Kidney (tissue), 14 donors: ENCODE measurements around the gene SORCS3. TPM values are rescaled to one million over a fixed set of nuclear protein-coding genes. Genes with fewer than 3 reads are reported as not detected.

Source experiments
- DNase-seq, 5 donors: peaks; one replicate each; pipeline ENCODE4 v3.0.0-alpha.2; 2013 to 2020
- FAIRE-seq: peaks from 2 replicates; lab custom pipeline; 2012; peaks lifted over from hg19 to GRCh38; lab: Jason Lieb, UNC
- H3K27ac ChIP-seq, 2 donors: one replicate each; pipeline ENCODE4 v1.7.0; 2013; ENCODE audit warnings: low read depth in 2 of 2, low read length in 2 of 2, inconsistent platforms in 1 of 2
- H3K27me3 ChIP-seq: one replicate; pipeline ENCODE4 v1.7.1; 2013; ENCODE audit warnings: low read length, inconsistent platforms; ENCODE audit not compliant: control insufficient read depth, insufficient read depth
- H3K36me3 ChIP-seq, 3 donors: one replicate each; pipeline versions ENCODE4 v1.7.0 to v1.7.1; 2013; ENCODE audit warnings: low read length in 3 of 3, control low read depth in 1 of 3, inconsistent platforms in 1 of 3; ENCODE audit not compliant: insufficient read depth in 3 of 3, control insufficient read depth in 2 of 3
- H3K4me1 ChIP-seq, 3 donors: one replicate each; pipeline versions ENCODE4 v1.7.0 to v1.7.1; 2013; ENCODE audit warnings: low read length in 3 of 3, inconsistent platforms in 1 of 3, low read depth in 1 of 3; ENCODE audit not compliant: control insufficient read depth in 2 of 3, insufficient read depth in 2 of 3
- H3K4me3 ChIP-seq, 3 donors: one replicate each; pipeline versions ENCODE4 v1.7.0 to v1.8.1; 2013; ENCODE audit warnings: low read length in 3 of 3, control low read depth in 1 of 3, inconsistent platforms in 1 of 3
- H3K9ac ChIP-seq, 3 donors: one replicate each; pipeline versions ENCODE4 v1.7.0 to v1.7.1; 2013; ENCODE audit warnings: low read length in 3 of 3, control low read depth in 1 of 3, inconsistent platforms in 1 of 3
- H3K9me3 ChIP-seq, 3 donors: one replicate each; pipeline versions ENCODE4 v1.7.0 to v1.7.1; 2013; ENCODE audit warnings: low read length in 3 of 3, control low read depth in 1 of 3, inconsistent platforms in 1 of 3; ENCODE audit not compliant: control insufficient read depth in 2 of 3, insufficient read depth in 1 of 3
- CTCF ChIP-seq: IDR thresholded peaks from 3 replicates; pipeline ENCODE4 v1.5.1; 2012; ENCODE audit warnings: mild to moderate bottlenecking, moderate library complexity, borderline replicate concordance; ENCODE audit not compliant: insufficient read depth; ENCODE audit errors: extremely low read depth
- intact Hi-C: fragments of 100-400 bp; cut with DNase I; formaldehyde crosslinking; loops from one replicate; pipeline ENCODE4 v1.11.1; 2022
- polyA plus RNA-seq: library from polyadenylated mRNA; stranded (reverse); fragments of 350-450 nt; fragmentation: Illumina TruSeq; extraction: RNeasy Lipid Tissue Mini Kit (QIAGEN cat#74804); gene quantifications from one replicate; pipeline ENCODE4 v1.2.3, GENCODE V29; 2014; ENCODE audit warnings: low read depth, low replicate concordance; ENCODE audit not compliant: insufficient read depth
- total RNA-seq: library from RNA; stranded (reverse); fragmentation: NEBNext Ultra II Directional; extraction: Animal tissue kit (Norgen Biotek cat#: 25700); gene quantifications from one replicate; pipeline ENCODE4 v1.2.1, GENCODE V29; 2021
- donor health status: control.
- donor health status: control.
- donor health status: control.
- donor health status: control.
- donor health status: control.
- donor health status: DM: yes; HTN: yes; CAD: no.
- donor health status: Normal renal cell carcinoma (clear cell type).

Gene SORCS3
- total and polyA plus RNA-seq, 2 donors from 2014 or later: 0.52 to 1.1 TPM

- intact Hi-C loops: no loop called here
- FAIRE-seq (no peak), DNase-seq (no peak)
- Histone ChIP-seq H3K9ac (no peak overlapping the region), H3K36me3 (no peaks in the 10 kb centered on the region), H3K4me1 (no peaks in the 10 kb centered on the region), H3K9me3 (no peaks in the 10 kb centered on the region), H3K4me3 (no peak overlapping the region), H3K27me3 (no peaks in the 10 kb centered on the region), H3K27ac (no peak overlapping the region)
- TF ChIP-seq CTCF: no peak
Measured at GRCh38 chr10:105017691-105018090, 376.6 kb downstream of the SORCS3 start.

GRCh38 chr10:105023211-105024111 is 382.4 kb downstream of the SORCS3 start:
- H3K36me3 ChIP-seq: no peaks in the 10 kb centered on the region
- H3K4me1 ChIP-seq: no peaks in the 10 kb centered on the region
- peak in 3 of 5 donors; percentile 14 to 69 (median 51) for DNase-seq
- no peak overlapping the region for H3K4me3 ChIP-seq
- H3K27me3 ChIP-seq: no peaks in the 10 kb centered on the region
- no peak for TF ChIP-seq CTCF
- H3K9me3 ChIP-seq: no peaks in the 10 kb centered on the region
- H3K9ac ChIP-seq: no peak overlapping the region
- H3K27ac ChIP-seq: no peak overlapping the region
- intact Hi-C loops: no loop called here
- FAIRE-seq: no peak

GRCh38 chr10:105024184-105024583 is 383.1 kb downstream of the SORCS3 start:
- DNase-seq: peak in 3 of 5 donors; percentile 39 to 76 (median 64)
- Histone ChIP-seq H3K9ac (no peak overlapping the region), H3K4me3 (no peak overlapping the region), H3K27ac (no peak overlapping the region), H3K4me1 (no peaks in the 10 kb centered on the region), H3K36me3 (no peaks in the 10 kb centered on the region), H3K9me3 (no peaks in the 10 kb centered on the region), H3K27me3 (no peaks in the 10 kb centered on the region)
- no peak for TF ChIP-seq CTCF
- no peak for FAIRE-seq
- intact Hi-C loops: no loop called here
